GM18519 (cell line): Measurements from ENCODE around the gene GPNMB.
"Not testable (repeated sequence)": the region's sequence is repeated elsewhere in the genome, so short reads cannot be mapped to it uniquely, and the experiment has no call there.

Source experiments
- ATAC-seq: cut with Tn5 transposase; IDR thresholded peaks from one replicate; pipeline ENCODE4 v1.9.1; 2021; ENCODE audit warnings: mild to moderate bottlenecking, moderate library complexity; ENCODE audit not compliant: unreplicated experiment, low FRiP score

Gene GPNMB

GRCh38 chr7:23298141-23298881 lies 51.7 kb downstream of the GPNMB start:
- ATAC-seq = no peak

GRCh38 chr7:23298885-23299769 lies 52.6 kb downstream of the GPNMB start, which contains the start of gene MALSU1:
MALSU1 (plus strand) TSS chr7:23299339; CDS start chr7:23299353, 14 bp downstream.
- peak; percentile 94 for ATAC-seq

- ATAC-seq = no peak
These were observed 53.3 kb downstream of the GPNMB start for GRCh38 chr7:23299770-23300300.

GRCh38 chr7:23306936-23307521 lies 60.5 kb downstream of the GPNMB start:
- ATAC-seq = no peak

- no peak for ATAC-seq
These were observed 62.2 kb downstream of the GPNMB start for GRCh38 chr7:23308754-23309153.

- ATAC-seq = not testable (repeated sequence)
These were observed 65.6 kb downstream of the GPNMB start for GRCh38 chr7:23312141-23312540.

- ATAC-seq = no peak
These were observed 68.8 kb downstream of the GPNMB start for GRCh38 chr7:23315366-23315765.
